ENCODE results near the gene FBXW9. TPM values are rescaled to one million over a fixed set of nuclear protein-coding genes. Genes with fewer than 3 reads are reported as not detected.

FBXW9 gene
- total RNA-seq, 2 experiments from 2014 or later: 2.2 to 2.4 TPM

DNA sequence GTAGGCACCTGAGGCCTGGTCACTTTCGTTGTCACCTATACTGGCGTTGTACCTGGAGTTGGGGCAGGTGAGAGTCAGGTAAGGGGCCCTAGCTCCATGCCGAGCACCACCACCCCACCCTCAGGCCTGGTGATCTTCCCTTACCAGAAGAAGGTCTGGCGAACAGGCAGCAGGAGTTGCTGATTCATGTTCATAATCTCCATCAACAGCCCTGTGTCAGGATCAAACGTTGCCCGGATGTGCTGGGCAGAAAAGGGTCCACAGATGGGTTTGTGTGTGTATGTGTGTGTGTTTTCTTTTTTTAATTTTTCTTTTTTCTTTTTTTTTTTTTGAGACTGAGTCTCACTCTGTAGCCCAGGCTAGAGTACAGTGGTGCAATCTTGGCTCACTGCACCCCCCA is 44.2 kb downstream of the FBXW9 start:
- H3K27ac Mint-ChIP-seq: no peak overlapping the region
- peaks cover 44% of the 10 kb centered on the region for H3K36me3 ChIP-seq (ENCODE audit: insufficient read depth, low read length)
- ChIA-PET CTCF (no interaction called here), POLR2A (no interaction called here)
- no peaks in the 10 kb centered on the region for H3K4me1 Mint-ChIP-seq (ENCODE audit: low read depth)
- H3K27me3 Mint-ChIP-seq: no peaks in the 10 kb centered on the region
- H3K27ac ChIP-seq (ENCODE audit: low read depth in 1 of 2, low read length in 2 of 2): no peak overlapping the region
- no peak for ATAC-seq (ENCODE audit: poor library complexity)
- TF ChIP-seq, protein P1, sequence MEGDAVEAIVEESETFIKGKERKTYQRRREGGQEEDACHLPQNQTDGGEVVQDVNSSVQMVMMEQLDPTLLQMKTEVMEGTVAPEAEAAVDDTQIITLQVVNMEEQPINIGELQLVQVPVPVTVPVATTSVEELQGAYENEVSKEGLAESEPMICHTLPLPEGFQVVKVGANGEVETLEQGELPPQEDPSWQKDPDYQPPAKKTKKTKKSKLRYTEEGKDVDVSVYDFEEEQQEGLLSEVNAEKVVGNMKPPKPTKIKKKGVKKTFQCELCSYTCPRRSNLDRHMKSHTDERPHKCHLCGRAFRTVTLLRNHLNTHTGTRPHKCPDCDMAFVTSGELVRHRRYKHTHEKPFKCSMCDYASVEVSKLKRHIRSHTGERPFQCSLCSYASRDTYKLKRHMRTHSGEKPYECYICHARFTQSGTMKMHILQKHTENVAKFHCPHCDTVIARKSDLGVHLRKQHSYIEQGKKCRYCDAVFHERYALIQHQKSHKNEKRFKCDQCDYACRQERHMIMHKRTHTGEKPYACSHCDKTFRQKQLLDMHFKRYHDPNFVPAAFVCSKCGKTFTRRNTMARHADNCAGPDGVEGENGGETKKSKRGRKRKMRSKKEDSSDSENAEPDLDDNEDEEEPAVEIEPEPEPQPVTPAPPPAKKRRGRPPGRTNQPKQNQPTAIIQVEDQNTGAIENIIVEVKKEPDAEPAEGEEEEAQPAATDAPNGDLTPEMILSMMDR (IDR thresholded peaks at IDR 0.05): no peak
- H3K36me3 Mint-ChIP-seq (ENCODE audit: low read depth): peaks cover 41% of the 10 kb centered on the region
- H3K9me3 ChIP-seq (ENCODE audit: control insufficient read depth in 1 of 2, insufficient read depth in 1 of 2, low read length in 2 of 2): no peaks in the 10 kb centered on the region
- intact Hi-C loops (cut with DNase I, micrococcal nuclease): no loop called here
- H3K4me3 ChIP-seq (ENCODE audit: low read length): no peak overlapping the region
- no peak overlapping the region for H3K4me3 Mint-ChIP-seq
- H3K4me1 ChIP-seq (ENCODE audit: insufficient read depth, low read length): no peaks in the 10 kb centered on the region
- H3K27me3 ChIP-seq (ENCODE audit: control insufficient read depth in 1 of 2, insufficient read depth in 2 of 2, low read length in 2 of 2): no peaks in the 10 kb centered on the region
- DNase-seq: no peak
- H3K9me3 Mint-ChIP-seq: no peaks in the 10 kb centered on the region

DNA sequence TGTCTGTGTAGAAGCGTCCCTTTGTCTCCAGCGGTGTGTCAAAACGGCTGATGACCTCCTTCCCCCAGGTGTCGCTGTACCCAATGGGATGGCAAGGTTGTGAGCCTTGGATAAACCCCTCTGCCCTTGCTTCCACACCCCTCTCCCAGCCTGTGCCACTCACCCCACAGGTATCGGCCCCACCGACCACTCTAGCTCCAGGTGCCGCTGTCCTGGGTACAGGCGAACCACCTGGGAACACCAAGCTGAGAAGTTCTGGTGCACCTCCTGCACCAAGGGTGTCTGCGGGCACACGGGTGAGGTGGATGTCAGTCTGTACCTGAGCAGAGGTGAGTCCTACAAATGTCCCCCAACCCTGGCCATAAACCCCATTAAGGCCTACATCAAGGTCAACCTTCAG is 46.5 kb downstream of the FBXW9 start:
- no peaks in the 10 kb centered on the region for H3K9me3 Mint-ChIP-seq
- no peaks in the 10 kb centered on the region for H3K4me1 Mint-ChIP-seq (ENCODE audit: low read depth)
- peaks cover 27% of the 10 kb centered on the region for H3K36me3 Mint-ChIP-seq (ENCODE audit: low read depth)
- intact Hi-C loops (cut with DNase I, micrococcal nuclease): no loop called here
- H3K36me3 ChIP-seq (ENCODE audit: insufficient read depth, low read length): peaks cover 25% of the 10 kb centered on the region
- no peak overlapping the region for H3K4me3 Mint-ChIP-seq
- H3K4me1 ChIP-seq (ENCODE audit: insufficient read depth, low read length): no peaks in the 10 kb centered on the region
- H3K27ac ChIP-seq (ENCODE audit: low read depth in 1 of 2, low read length in 2 of 2): no peak overlapping the region
- no peaks in the 10 kb centered on the region for H3K9me3 ChIP-seq (ENCODE audit: control insufficient read depth in 1 of 2, insufficient read depth in 1 of 2, low read length in 2 of 2)
- H3K27ac Mint-ChIP-seq: no peak overlapping the region
- DNase-seq (no peak), ATAC-seq (ENCODE audit: poor library complexity) (no peak)
- H3K27me3 ChIP-seq (ENCODE audit: control insufficient read depth in 1 of 2, insufficient read depth in 2 of 2, low read length in 2 of 2): no peaks in the 10 kb centered on the region
- no peak overlapping the region for H3K4me3 ChIP-seq (ENCODE audit: low read length)
- ChIA-PET CTCF (no interaction called here), POLR2A (interaction anchor here (1.1 kb wide), 1 partner anchor 10 kb away, joined by 5 read pairs; no protein-coding TSS in a partner anchor)
- no peaks in the 10 kb centered on the region for H3K27me3 Mint-ChIP-seq
- TF ChIP-seq, protein P1 (IDR thresholded peaks at IDR 0.05): no peak

DNA sequence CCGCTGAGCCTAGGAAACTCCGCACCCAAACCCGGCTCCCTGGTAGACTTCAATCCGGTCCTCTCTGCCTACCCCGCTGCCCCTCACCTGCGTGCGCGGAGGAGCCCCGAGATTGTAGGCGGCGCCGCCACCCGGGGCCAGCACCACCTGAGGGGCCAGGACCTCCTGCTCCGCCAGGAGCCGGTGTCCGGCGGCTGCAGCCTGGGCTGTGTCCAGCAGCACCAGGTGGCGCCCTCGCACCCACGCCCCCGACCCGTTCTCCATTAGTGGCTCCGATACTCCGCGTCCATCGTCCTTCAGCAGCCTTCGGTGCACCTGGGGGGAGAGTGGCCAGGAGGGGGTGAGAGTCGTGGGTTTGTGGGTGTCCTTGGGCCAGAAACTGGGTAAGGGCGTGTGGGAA is 48.3 kb downstream of the FBXW9 start:
- no peak overlapping the region for H3K27ac ChIP-seq (ENCODE audit: low read depth in 1 of 2, low read length in 2 of 2)
- ChIA-PET CTCF (no interaction called here), POLR2A (no interaction called here)
- Mint-ChIP-seq H3K9me3 (no peaks in the 10 kb centered on the region), H3K27me3 (no peaks in the 10 kb centered on the region), H3K4me3 (no peak overlapping the region), H3K27ac (no peak overlapping the region), H3K4me1 (ENCODE audit: low read depth) (no peaks in the 10 kb centered on the region), H3K36me3 (ENCODE audit: low read depth) (peaks cover 30% of the 10 kb centered on the region)
- ATAC-seq (ENCODE audit: poor library complexity) (no peak), DNase-seq (no peak)
- intact Hi-C loops (cut with DNase I, micrococcal nuclease): no loop called here
- no peak overlapping the region for H3K4me3 ChIP-seq (ENCODE audit: low read length)
- no peaks in the 10 kb centered on the region for H3K4me1 ChIP-seq (ENCODE audit: insufficient read depth, low read length)
- TF ChIP-seq, protein P1 (IDR thresholded peaks at IDR 0.05): no peak
- no peaks in the 10 kb centered on the region for H3K9me3 ChIP-seq (ENCODE audit: control insufficient read depth in 1 of 2, insufficient read depth in 1 of 2, low read length in 2 of 2)
- no peaks in the 10 kb centered on the region for H3K27me3 ChIP-seq (ENCODE audit: control insufficient read depth in 1 of 2, insufficient read depth in 2 of 2, low read length in 2 of 2)
- H3K36me3 ChIP-seq (ENCODE audit: insufficient read depth, low read length): peaks cover 17% of the 10 kb centered on the region
